ENCODE results near the gene SEZ6L2. TPM values are rescaled to one million over a fixed set of nuclear protein-coding genes. Genes with fewer than 3 reads are reported as not detected.

SEZ6L2 gene
- total RNA-seq, 1 donor from 2014 or later, result 8.7 TPM

DNA sequence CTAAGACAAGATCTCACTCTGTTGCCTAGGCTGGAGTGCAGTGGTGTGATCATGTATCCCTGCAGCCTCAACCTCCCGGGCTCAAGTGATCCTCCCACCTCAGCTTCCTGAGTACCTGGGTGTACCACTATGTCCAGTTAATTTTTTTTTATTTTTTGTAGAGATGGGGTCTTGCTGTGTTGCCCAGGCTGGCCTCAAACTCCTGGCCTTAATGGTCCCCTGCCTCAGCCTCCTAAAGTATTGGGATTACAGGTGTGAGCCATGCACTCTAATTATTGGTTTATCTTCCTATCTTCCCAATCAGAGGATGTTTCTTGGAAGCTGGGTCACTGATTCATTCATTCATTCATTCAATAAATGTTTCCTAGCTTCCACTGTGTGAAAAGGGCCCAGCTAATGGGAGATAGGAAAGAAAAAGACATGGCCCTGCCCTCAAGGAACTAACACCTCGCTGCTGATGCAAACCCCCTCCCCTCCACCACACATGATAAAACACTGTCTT, 9.4 kb upstream of the SEZ6L2 start:
- Mint-ChIP-seq H3K4me1 (peaks cover 8% of the 10 kb centered on the region), H3K4me3 (no peak overlapping the region), H3K9me3 (no peaks in the 10 kb centered on the region), H3K27me3 (ENCODE audit: low read depth) (no peaks in the 10 kb centered on the region), H3K36me3 (ENCODE audit: low read depth) (peaks cover 3% of the 10 kb centered on the region), H3K27ac (ENCODE audit: unreplicated experiment) (no peak overlapping the region)
- TF ChIP-seq, protein P1, sequence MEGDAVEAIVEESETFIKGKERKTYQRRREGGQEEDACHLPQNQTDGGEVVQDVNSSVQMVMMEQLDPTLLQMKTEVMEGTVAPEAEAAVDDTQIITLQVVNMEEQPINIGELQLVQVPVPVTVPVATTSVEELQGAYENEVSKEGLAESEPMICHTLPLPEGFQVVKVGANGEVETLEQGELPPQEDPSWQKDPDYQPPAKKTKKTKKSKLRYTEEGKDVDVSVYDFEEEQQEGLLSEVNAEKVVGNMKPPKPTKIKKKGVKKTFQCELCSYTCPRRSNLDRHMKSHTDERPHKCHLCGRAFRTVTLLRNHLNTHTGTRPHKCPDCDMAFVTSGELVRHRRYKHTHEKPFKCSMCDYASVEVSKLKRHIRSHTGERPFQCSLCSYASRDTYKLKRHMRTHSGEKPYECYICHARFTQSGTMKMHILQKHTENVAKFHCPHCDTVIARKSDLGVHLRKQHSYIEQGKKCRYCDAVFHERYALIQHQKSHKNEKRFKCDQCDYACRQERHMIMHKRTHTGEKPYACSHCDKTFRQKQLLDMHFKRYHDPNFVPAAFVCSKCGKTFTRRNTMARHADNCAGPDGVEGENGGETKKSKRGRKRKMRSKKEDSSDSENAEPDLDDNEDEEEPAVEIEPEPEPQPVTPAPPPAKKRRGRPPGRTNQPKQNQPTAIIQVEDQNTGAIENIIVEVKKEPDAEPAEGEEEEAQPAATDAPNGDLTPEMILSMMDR (conservative IDR thresholded peaks at IDR 0.05), result no peak
- no peak for DNase-seq (ENCODE audit: low read depth, low spot score)

DNA sequence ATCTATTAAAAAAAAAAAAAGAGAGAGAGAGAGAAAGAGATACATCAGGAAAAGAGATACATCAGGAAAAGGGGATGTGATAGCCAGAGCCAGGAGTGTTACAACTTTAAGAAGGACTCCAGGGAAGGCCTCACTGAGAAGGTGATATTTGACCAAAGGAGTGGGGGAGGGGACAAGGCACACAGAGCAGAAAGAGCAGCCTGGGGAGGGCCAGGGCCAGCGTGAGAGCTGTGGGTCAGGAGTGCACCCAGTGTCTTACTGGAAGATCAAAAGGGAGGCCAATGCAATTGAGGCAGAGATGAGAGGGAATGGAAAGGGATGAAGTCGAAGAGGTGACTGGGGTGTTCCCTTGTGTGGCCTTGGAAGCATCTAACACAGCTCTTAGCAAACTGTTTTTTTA, 8.6 kb upstream of the SEZ6L2 start:
- Mint-ChIP-seq H3K9me3 (no peaks in the 10 kb centered on the region), H3K4me1 (peaks cover 8% of the 10 kb centered on the region), H3K27me3 (ENCODE audit: low read depth) (peaks cover 5% of the 10 kb centered on the region), H3K27ac (ENCODE audit: unreplicated experiment) (no peak overlapping the region), H3K4me3 (no peak overlapping the region), H3K36me3 (ENCODE audit: low read depth) (no peaks in the 10 kb centered on the region)
- no peak for DNase-seq (ENCODE audit: low read depth, low spot score)
- TF ChIP-seq, protein P1 (conservative IDR thresholded peaks at IDR 0.05), result no peak

DNA sequence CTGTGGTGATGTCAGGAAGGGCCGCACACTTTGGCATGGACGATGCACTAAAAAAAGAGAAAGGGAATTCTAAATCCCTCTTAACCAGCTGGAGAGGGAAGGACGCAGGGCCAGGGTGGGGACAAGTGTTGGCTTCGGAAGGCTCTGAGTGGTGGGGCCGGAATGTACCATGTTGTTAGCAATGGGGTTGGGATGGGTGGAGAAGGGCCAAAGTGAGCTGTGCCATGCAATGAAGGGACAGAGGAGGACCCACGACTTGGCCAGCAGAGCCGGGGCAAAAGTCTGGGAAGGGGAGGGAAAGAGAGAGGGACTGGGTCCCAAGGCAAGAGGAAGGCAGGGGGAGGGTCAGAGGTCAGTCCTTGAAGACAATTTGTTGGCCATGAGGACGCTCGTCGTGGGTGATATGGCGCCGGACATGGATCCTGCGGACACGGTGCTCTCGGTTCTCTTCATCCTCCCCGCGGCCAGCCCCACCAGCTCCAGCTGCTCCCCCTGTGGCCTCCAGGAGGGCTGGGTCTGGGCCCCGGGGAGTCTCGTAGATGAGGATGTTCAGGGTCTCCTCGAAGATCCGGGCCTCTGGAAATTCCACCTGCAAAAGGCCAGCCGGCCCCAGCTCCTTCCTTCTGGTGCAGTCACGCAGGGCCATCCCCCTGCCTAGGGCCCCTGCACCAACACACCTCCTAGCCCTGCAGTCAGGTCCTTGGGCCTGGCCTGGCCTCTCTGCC, 7.3 kb upstream of the SEZ6L2 start:
- H3K27me3 Mint-ChIP-seq (ENCODE audit: low read depth), result peaks cover 10% of the 10 kb centered on the region
- H3K9me3 Mint-ChIP-seq, result no peaks in the 10 kb centered on the region
- no peak overlapping the region for H3K27ac Mint-ChIP-seq (ENCODE audit: unreplicated experiment)
- H3K4me3 Mint-ChIP-seq, result no peak overlapping the region
- TF ChIP-seq, protein P1 (conservative IDR thresholded peaks at IDR 0.05), result no peak
- no peak for DNase-seq (ENCODE audit: low read depth, low spot score)
- no peaks in the 10 kb centered on the region for H3K4me1 Mint-ChIP-seq
- H3K36me3 Mint-ChIP-seq (ENCODE audit: low read depth), result no peaks in the 10 kb centered on the region

DNA sequence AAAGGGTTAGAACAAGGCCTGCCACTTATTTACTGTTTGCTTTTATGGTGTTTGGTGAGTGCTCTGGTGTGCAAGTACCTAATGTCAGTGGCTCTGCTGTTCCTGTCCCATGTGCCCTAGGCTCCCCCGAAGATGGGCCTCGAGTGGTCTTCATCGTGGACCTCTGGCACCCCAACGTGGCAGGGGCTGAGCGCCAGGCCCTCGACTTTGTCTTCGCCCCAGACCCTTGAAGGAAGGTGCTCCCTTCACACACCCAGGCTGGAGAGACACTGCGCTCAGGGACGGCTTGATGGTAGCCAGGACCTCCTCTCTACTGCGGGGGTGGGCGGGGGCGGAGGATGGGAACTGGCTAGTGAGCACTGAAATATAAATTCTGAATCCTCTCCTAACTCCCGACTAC, 6.3 kb upstream of the SEZ6L2 start:
- Mint-ChIP-seq H3K36me3 (ENCODE audit: low read depth) (no peaks in the 10 kb centered on the region), H3K27me3 (ENCODE audit: low read depth) (peaks cover 16% of the 10 kb centered on the region), H3K4me1 (peaks cover under 1% of the 10 kb centered on the region), H3K27ac (ENCODE audit: unreplicated experiment) (no peak overlapping the region), H3K9me3 (no peaks in the 10 kb centered on the region), H3K4me3 (no peak overlapping the region)
- TF ChIP-seq, protein P1 (conservative IDR thresholded peaks at IDR 0.05), result no peak
- DNase-seq (ENCODE audit: low read depth, low spot score), result no peak

DNA sequence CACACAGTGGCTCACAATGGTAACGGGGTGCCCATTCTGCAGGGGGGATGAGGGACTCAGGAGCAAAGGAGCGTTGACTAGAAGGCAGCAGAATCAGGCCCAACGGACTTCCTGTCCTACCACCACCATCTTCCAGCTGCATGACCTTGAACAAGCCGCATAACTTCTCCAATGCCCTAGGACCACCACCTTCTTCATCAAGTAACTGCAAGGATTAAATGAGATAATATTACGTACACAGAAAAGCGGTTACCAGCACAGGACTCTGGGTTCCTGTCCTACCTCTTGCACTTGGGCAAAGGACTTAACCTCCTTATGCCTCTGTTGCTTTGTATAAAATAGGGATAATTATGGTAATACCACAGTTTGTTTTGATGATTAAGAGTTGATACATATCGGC, 5.6 kb upstream of the SEZ6L2 start:
- Mint-ChIP-seq H3K36me3 (ENCODE audit: low read depth) (no peaks in the 10 kb centered on the region), H3K27me3 (ENCODE audit: low read depth) (peaks cover 19% of the 10 kb centered on the region), H3K4me1 (peaks cover 5% of the 10 kb centered on the region), H3K27ac (ENCODE audit: unreplicated experiment) (no peak overlapping the region), H3K4me3 (no peak overlapping the region), H3K9me3 (no peaks in the 10 kb centered on the region)
- DNase-seq (ENCODE audit: low read depth, low spot score), result no peak
- TF ChIP-seq, protein P1 (conservative IDR thresholded peaks at IDR 0.05), result no peak

Measured in neural crest cell (in vitro differentiated cells).